ENCODE results near the gene EYA2. TPM values are rescaled to one million over a fixed set of nuclear protein-coding genes. Genes with fewer than 3 reads are reported as not detected.

The EYA2 gene
- total and polyA plus RNA-seq, 4 donors = 1.6 to 4.4 (median 2.1) TPM

DNA sequence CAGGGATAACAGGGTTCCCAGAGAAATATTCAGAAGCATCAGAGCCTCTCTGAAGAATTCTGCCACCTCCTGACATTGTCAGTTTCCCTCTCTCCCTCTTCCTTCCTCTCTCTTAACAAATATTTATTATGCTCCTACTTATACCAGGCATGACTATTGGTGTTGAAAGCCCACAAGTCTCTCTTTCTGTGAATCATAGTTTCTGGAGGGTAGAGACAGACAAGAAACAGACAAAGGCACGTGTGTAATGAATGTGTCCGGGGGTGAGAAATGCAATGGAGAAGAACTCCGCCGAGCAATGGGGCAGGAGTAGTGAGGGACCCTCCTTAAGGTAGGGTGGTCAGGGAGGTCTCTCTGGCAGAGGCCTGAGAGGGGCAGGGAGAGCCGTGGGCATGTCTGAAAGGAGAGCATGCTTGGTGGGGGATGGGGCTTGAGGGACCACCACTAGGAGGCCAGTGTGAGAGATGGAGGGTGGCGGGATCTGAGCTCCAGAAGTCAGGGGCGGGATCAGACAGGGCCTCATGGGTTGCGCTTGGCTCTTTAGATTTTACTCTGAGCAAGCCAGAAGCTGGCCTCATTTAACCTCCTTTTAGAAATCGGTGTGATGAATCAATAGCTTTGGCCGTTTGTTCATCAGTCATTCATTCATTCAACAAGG, 57.3 kb downstream of the EYA2 start:
- no peak for TF ChIP-seq CTCF (IDR thresholded peaks at IDR 0.05; ENCODE audit: control extremely low read depth, extremely low read depth)
- no peak overlapping the region for H3K9ac ChIP-seq (ENCODE audit: insufficient read depth in 1 of 2, low read length in 2 of 2)
- no peak overlapping the region for H3K4me3 ChIP-seq
- peaks cover 0 to 4% (median 0%) of the 10 kb centered on the region in 5 donors for H3K4me1 ChIP-seq (ENCODE audit: control insufficient read depth in 5 of 5, insufficient read depth in 5 of 5, low read length in 5 of 5)
- H3K9me3 ChIP-seq (ENCODE audit: control insufficient read depth in 4 of 4, insufficient read depth in 3 of 4, low read length in 3 of 4) = peaks cover 0 to 4% (median 0%) of the 10 kb centered on the region in 4 donors
- WGBS, 2 donors = 71 to 75% methylated on average over 10 of the region's 10 CpGs
- DNase-seq = no peak
- no peak for ATAC-seq (ENCODE audit: insufficient read depth, low FRiP score)
- no peak overlapping the region for H3K27ac ChIP-seq (ENCODE audit: low read depth in 1 of 2, low read length in 1 of 2)
- peaks cover 0 to 5% (median 0%) of the 10 kb centered on the region in 3 donors for H3K27me3 ChIP-seq (ENCODE audit: control insufficient read depth in 3 of 3, insufficient read depth in 3 of 3, low read length in 2 of 3)
- no peaks in the 10 kb centered on the region for H3K36me3 ChIP-seq (ENCODE audit: control insufficient read depth in 4 of 4, insufficient read depth in 4 of 4, low read length in 4 of 4)

GRCh38 chr20:46953596-46953995, 59.0 kb downstream of the EYA2 start:
- H3K27ac ChIP-seq (ENCODE audit: low read depth in 1 of 2, low read length in 1 of 2) = no peak overlapping the region
- H3K36me3 ChIP-seq (ENCODE audit: control insufficient read depth in 4 of 4, insufficient read depth in 4 of 4, low read length in 4 of 4) = no peaks in the 10 kb centered on the region
- TF ChIP-seq CTCF (IDR thresholded peaks at IDR 0.05; ENCODE audit: control extremely low read depth, extremely low read depth) = no peak
- no peaks in the 10 kb centered on the region for H3K4me1 ChIP-seq (ENCODE audit: control insufficient read depth in 5 of 5, insufficient read depth in 5 of 5, low read length in 5 of 5)
- no peak overlapping the region for H3K9ac ChIP-seq (ENCODE audit: insufficient read depth in 1 of 2, low read length in 2 of 2)
- H3K9me3 ChIP-seq (ENCODE audit: control insufficient read depth in 4 of 4, insufficient read depth in 3 of 4, low read length in 3 of 4) = peaks cover 0 to 4% (median 0%) of the 10 kb centered on the region in 4 donors
- peaks cover 0 to 9% (median 0%) of the 10 kb centered on the region in 3 donors for H3K27me3 ChIP-seq (ENCODE audit: control insufficient read depth in 3 of 3, insufficient read depth in 3 of 3, low read length in 2 of 3)
- ATAC-seq (ENCODE audit: insufficient read depth, low FRiP score) (no peak), DNase-seq (no peak)
- H3K4me3 ChIP-seq = no peak overlapping the region
- 91 to 92% methylated on average over 4 of the region's 4 CpGs for WGBS, 2 donors

GRCh38 chr20:46954490-46955038, 59.9 kb downstream of the EYA2 start:
- Histone ChIP-seq H3K27me3 (ENCODE audit: control insufficient read depth in 3 of 3, insufficient read depth in 3 of 3, low read length in 2 of 3) (peaks cover 0 to 9% (median 0%) of the 10 kb centered on the region in 3 donors), H3K9ac (ENCODE audit: insufficient read depth in 1 of 2, low read length in 2 of 2) (no peak overlapping the region), H3K36me3 (ENCODE audit: control insufficient read depth in 4 of 4, insufficient read depth in 4 of 4, low read length in 4 of 4) (no peaks in the 10 kb centered on the region), H3K4me1 (ENCODE audit: control insufficient read depth in 5 of 5, insufficient read depth in 5 of 5, low read length in 5 of 5) (no peaks in the 10 kb centered on the region), H3K27ac (ENCODE audit: low read depth in 1 of 2, low read length in 1 of 2) (no peak overlapping the region), H3K9me3 (ENCODE audit: control insufficient read depth in 4 of 4, insufficient read depth in 3 of 4, low read length in 3 of 4) (peaks cover 0 to 4% (median 0%) of the 10 kb centered on the region in 4 donors), H3K4me3 (no peak overlapping the region)
- peak in 2 of 3 donors; percentile 42 to 56 for DNase-seq
- no peak for ATAC-seq (ENCODE audit: insufficient read depth, low FRiP score)
- no peak for TF ChIP-seq CTCF (IDR thresholded peaks at IDR 0.05; ENCODE audit: control extremely low read depth, extremely low read depth)
- WGBS, 2 donors = 66 to 68% methylated on average over 15 of the region's 15 CpGs
